Measurements from ENCODE around the gene ORAI3.
A peak's percentile ranks its signal among the peaks of the same experiment; 100 is the strongest.

ORAI3 gene

DNA sequence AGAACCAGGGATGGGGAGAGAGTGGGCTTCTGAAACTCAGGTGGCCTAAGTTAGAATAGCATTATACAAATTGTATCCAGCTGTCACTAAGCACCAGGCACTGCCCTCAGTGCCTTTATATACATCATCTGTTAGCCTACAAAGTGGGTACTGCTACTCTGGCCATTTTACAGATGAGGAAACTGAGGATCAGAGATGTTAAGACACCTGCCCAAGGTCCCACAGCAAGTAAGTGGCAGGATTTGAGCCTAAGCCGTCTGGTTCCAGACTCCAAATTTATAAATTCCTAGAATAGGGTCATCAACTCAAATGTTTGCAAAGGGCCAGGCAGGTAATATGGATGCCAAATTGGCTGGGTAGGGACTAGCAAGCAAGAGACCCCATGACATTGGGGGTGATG lies 2.3 kb downstream of the ORAI3 start:
- Histone ChIP-seq H3K79me2 (ENCODE audit: control insufficient read depth, insufficient read depth, low read length, poor library complexity) (peaks cover 2% of the 10 kb centered on the region), H2AFZ (ENCODE audit: insufficient read depth, low read length, poor library complexity) (no peak overlapping the region), H3K23ac (ENCODE audit: low read length) (no peak overlapping the region), H3K4me1 (ENCODE audit: control insufficient read depth in 1 of 2, insufficient read depth in 2 of 2, low read length in 2 of 2) (peaks cover 19 to 27% of the 10 kb centered on the region in 2 experiments), H3K27ac (ENCODE audit: low read depth, low read length) (no peak overlapping the region), H2AK5ac (ENCODE audit: low read length) (no peak overlapping the region), H3K18ac (ENCODE audit: low read length) (no peak overlapping the region), H3K79me1 (ENCODE audit: low read length) (peaks cover 15% of the 10 kb centered on the region), H4K12ac (ENCODE audit: low read depth, low read length) (no peak overlapping the region), H4K8ac (ENCODE audit: low read depth, low read length) (no peak overlapping the region), H3K14ac (ENCODE audit: low read length) (no peak overlapping the region), H3K9ac (ENCODE audit: low read length) (no peak overlapping the region), H3K36me3 (ENCODE audit: control insufficient read depth in 1 of 2, insufficient read depth in 2 of 2, low read length in 2 of 2) (peaks cover 14 to 16% of the 10 kb centered on the region in 2 experiments), H3K9me3 (ENCODE audit: insufficient read depth, low read depth, low read length) (no peaks in the 10 kb centered on the region), H4K91ac (ENCODE audit: low read depth, low read length) (no peak overlapping the region), H2BK5ac (ENCODE audit: low read depth, low read length, poor library complexity) (no peak overlapping the region), H3K4ac (ENCODE audit: low read depth, low read length) (no peak overlapping the region), H2BK12ac (ENCODE audit: low read length) (no peak overlapping the region), H2BK120ac (ENCODE audit: insufficient read depth, low read length, poor library complexity) (no peak overlapping the region), H3K27me3 (ENCODE audit: insufficient read depth, low read length) (no peaks in the 10 kb centered on the region), H3K4me3 (ENCODE audit: low read depth, low read length) (peak overlapping the region; percentile 39), H3K4me2 (ENCODE audit: low read length) (no peak overlapping the region)
- WGBS (ENCODE audit: extremely low coverage, insufficient coverage, insufficient read length) = no CpG with 5 or more reads among the region's 1 CpG
- DNase-seq = no peak

DNA sequence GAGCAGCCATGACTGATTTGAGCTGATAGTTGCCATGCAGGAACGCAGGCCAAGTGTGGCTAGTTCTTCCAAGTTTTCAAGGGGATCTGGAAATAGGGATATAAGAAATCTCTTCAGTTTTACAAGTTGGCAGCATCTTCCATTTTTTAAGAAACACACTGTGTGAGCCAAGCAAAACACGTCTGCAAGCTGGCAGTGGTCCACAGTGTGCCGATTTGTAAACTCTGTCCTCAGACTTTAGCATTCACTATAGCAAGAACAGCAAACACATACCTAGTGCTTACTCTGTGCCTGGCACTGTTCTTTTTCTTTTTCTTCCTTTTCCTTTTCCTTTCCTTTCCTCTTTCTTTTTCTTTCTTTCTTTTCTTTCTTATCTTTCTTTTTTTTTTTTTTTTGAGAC lies 2.9 kb downstream of the ORAI3 start:
- H3K4me2 ChIP-seq (ENCODE audit: low read length) = no peak overlapping the region
- no peak overlapping the region for H3K4ac ChIP-seq (ENCODE audit: low read depth, low read length)
- peaks cover 10% of the 10 kb centered on the region in 2 experiments for H3K36me3 ChIP-seq (ENCODE audit: control insufficient read depth in 1 of 2, insufficient read depth in 2 of 2, low read length in 2 of 2)
- H3K79me2 ChIP-seq (ENCODE audit: control insufficient read depth, insufficient read depth, low read length, poor library complexity) = peaks cover 2% of the 10 kb centered on the region
- no CpG with 5 or more reads among the region's 3 CpGs for WGBS (ENCODE audit: extremely low coverage, insufficient coverage, insufficient read length)
- H3K23ac ChIP-seq (ENCODE audit: low read length) = no peak overlapping the region
- peaks cover 15% of the 10 kb centered on the region for H3K79me1 ChIP-seq (ENCODE audit: low read length)
- H2BK5ac ChIP-seq (ENCODE audit: low read depth, low read length, poor library complexity) = no peak overlapping the region
- no peak overlapping the region for H4K8ac ChIP-seq (ENCODE audit: low read depth, low read length)
- H3K18ac ChIP-seq (ENCODE audit: low read length) = no peak overlapping the region
- no peak overlapping the region for H2AFZ ChIP-seq (ENCODE audit: insufficient read depth, low read length, poor library complexity)
- no peak overlapping the region for H4K12ac ChIP-seq (ENCODE audit: low read depth, low read length)
- no peak overlapping the region for H2BK120ac ChIP-seq (ENCODE audit: insufficient read depth, low read length, poor library complexity)
- no peak overlapping the region for H2BK12ac ChIP-seq (ENCODE audit: low read length)
- DNase-seq = no peak
- H3K4me1 ChIP-seq (ENCODE audit: control insufficient read depth in 1 of 2, insufficient read depth in 2 of 2, low read length in 2 of 2) = peaks cover 22 to 27% of the 10 kb centered on the region in 2 experiments
- H3K27ac ChIP-seq (ENCODE audit: low read depth, low read length) = no peak overlapping the region
- no peak overlapping the region for H3K4me3 ChIP-seq (ENCODE audit: low read depth, low read length)
- H4K91ac ChIP-seq (ENCODE audit: low read depth, low read length) = no peak overlapping the region
- no peak overlapping the region for H2AK5ac ChIP-seq (ENCODE audit: low read length)
- no peaks in the 10 kb centered on the region for H3K27me3 ChIP-seq (ENCODE audit: insufficient read depth, low read length)
- H3K14ac ChIP-seq (ENCODE audit: low read length) = no peak overlapping the region
- no peak overlapping the region for H3K9ac ChIP-seq (ENCODE audit: low read length)
- H3K9me3 ChIP-seq (ENCODE audit: insufficient read depth, low read depth, low read length) = no peaks in the 10 kb centered on the region

DNA sequence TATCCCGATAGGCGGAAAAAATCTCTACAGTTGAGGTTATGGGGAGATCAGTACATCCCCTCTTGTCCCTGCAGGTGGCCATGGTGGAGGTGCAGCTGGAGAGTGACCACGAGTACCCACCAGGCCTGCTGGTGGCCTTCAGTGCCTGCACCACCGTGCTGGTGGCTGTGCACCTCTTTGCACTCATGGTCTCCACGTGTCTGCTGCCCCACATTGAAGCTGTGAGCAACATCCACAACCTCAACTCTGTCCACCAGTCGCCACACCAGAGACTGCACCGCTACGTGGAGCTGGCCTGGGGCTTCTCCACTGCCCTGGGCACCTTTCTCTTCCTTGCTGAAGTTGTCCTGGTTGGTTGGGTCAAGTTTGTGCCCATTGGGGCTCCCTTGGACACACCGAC lies 4.2 kb downstream of the ORAI3 start:
- Histone ChIP-seq H3K36me3 (ENCODE audit: control insufficient read depth in 1 of 2, insufficient read depth in 2 of 2, low read length in 2 of 2) (no peaks in the 10 kb centered on the region), H3K79me1 (ENCODE audit: low read length) (peaks cover 19% of the 10 kb centered on the region), H3K4ac (ENCODE audit: low read depth, low read length) (no peak overlapping the region), H3K9me3 (ENCODE audit: insufficient read depth, low read depth, low read length) (no peaks in the 10 kb centered on the region), H2BK5ac (ENCODE audit: low read depth, low read length, poor library complexity) (no peak overlapping the region), H3K27me3 (ENCODE audit: insufficient read depth, low read length) (no peaks in the 10 kb centered on the region), H3K79me2 (ENCODE audit: control insufficient read depth, insufficient read depth, low read length, poor library complexity) (peaks cover 5% of the 10 kb centered on the region), H3K27ac (ENCODE audit: low read depth, low read length) (no peak overlapping the region), H3K23ac (ENCODE audit: low read length) (no peak overlapping the region), H3K4me2 (ENCODE audit: low read length) (no peak overlapping the region), H3K14ac (ENCODE audit: low read length) (no peak overlapping the region), H2AFZ (ENCODE audit: insufficient read depth, low read length, poor library complexity) (no peak overlapping the region), H4K12ac (ENCODE audit: low read depth, low read length) (no peak overlapping the region), H2BK120ac (ENCODE audit: insufficient read depth, low read length, poor library complexity) (no peak overlapping the region), H2BK12ac (ENCODE audit: low read length) (no peak overlapping the region), H3K4me1 (ENCODE audit: control insufficient read depth in 1 of 2, insufficient read depth in 2 of 2, low read length in 2 of 2) (peaks cover 19 to 23% of the 10 kb centered on the region in 2 experiments), H3K4me3 (ENCODE audit: low read depth, low read length) (no peak overlapping the region), H3K18ac (ENCODE audit: low read length) (no peak overlapping the region), H2AK5ac (ENCODE audit: low read length) (no peak overlapping the region), H4K8ac (ENCODE audit: low read depth, low read length) (no peak overlapping the region), H3K9ac (ENCODE audit: low read length) (no peak overlapping the region), H4K91ac (ENCODE audit: low read depth, low read length) (no peak overlapping the region)
- WGBS (ENCODE audit: extremely low coverage, insufficient coverage, insufficient read length) = no CpG with 5 or more reads among the region's 9 CpGs
- DNase-seq = no peak

DNA sequence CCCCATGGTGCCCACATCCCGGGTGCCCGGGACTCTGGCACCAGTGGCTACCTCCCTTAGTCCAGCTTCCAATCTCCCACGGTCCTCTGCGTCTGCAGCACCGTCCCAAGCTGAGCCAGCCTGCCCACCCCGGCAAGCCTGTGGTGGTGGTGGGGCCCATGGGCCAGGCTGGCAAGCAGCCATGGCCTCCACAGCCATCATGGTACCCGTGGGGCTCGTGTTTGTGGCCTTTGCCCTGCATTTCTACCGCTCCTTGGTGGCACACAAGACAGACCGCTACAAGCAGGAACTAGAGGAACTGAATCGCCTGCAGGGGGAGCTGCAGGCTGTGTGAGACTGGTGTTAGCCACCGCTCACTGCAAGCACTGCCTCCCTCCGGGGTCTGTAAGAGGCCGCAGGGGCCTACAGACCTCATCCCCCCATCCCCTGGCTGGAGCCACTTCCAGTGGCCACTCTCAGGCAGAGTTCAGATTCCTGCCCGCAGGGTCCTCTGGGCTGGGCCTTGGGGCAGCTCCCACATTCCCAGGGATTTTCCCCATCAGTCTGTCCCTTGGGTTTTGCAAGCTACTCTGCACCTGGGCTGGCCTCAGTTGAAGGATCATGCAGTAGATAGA lies 4.8 kb downstream of the ORAI3 start:
- no peak overlapping the region for H4K12ac ChIP-seq (ENCODE audit: low read depth, low read length)
- no peak overlapping the region for H3K4me2 ChIP-seq (ENCODE audit: low read length)
- peak overlapping the region; percentile 36 for H2AK5ac ChIP-seq (ENCODE audit: low read length)
- H4K8ac ChIP-seq (ENCODE audit: low read depth, low read length) = no peak overlapping the region
- H3K23ac ChIP-seq (ENCODE audit: low read length) = no peak overlapping the region
- H3K27ac ChIP-seq (ENCODE audit: low read depth, low read length) = no peak overlapping the region
- H3K79me1 ChIP-seq (ENCODE audit: low read length) = peaks cover 18% of the 10 kb centered on the region
- H2BK12ac ChIP-seq (ENCODE audit: low read length) = no peak overlapping the region
- DNase-seq = peak; percentile 58 to 77
- no peak overlapping the region for H4K91ac ChIP-seq (ENCODE audit: low read depth, low read length)
- no CpG with 5 or more reads among the region's 15 CpGs for WGBS (ENCODE audit: extremely low coverage, insufficient coverage, insufficient read length)
- no peak overlapping the region for H2BK5ac ChIP-seq (ENCODE audit: low read depth, low read length, poor library complexity)
- H3K79me2 ChIP-seq (ENCODE audit: control insufficient read depth, insufficient read depth, low read length, poor library complexity) = peaks cover 7% of the 10 kb centered on the region
- H3K4ac ChIP-seq (ENCODE audit: low read depth, low read length) = no peak overlapping the region
- H2AFZ ChIP-seq (ENCODE audit: insufficient read depth, low read length, poor library complexity) = no peak overlapping the region
- H3K4me3 ChIP-seq (ENCODE audit: low read depth, low read length) = no peak overlapping the region
- H3K14ac ChIP-seq (ENCODE audit: low read length) = no peak overlapping the region
- no peaks in the 10 kb centered on the region for H3K27me3 ChIP-seq (ENCODE audit: insufficient read depth, low read length)
- H3K9ac ChIP-seq (ENCODE audit: low read length) = no peak overlapping the region
- peaks cover 0 to under 1% of the 10 kb centered on the region in 2 experiments for H3K36me3 ChIP-seq (ENCODE audit: control insufficient read depth in 1 of 2, insufficient read depth in 2 of 2, low read length in 2 of 2)
- H2BK120ac ChIP-seq (ENCODE audit: insufficient read depth, low read length, poor library complexity) = no peak overlapping the region
- peaks cover 19 to 25% of the 10 kb centered on the region in 2 experiments for H3K4me1 ChIP-seq (ENCODE audit: control insufficient read depth in 1 of 2, insufficient read depth in 2 of 2, low read length in 2 of 2)
- H3K18ac ChIP-seq (ENCODE audit: low read length) = no peak overlapping the region
- no peaks in the 10 kb centered on the region for H3K9me3 ChIP-seq (ENCODE audit: insufficient read depth, low read depth, low read length)

Measured in trophoblast cell (in vitro differentiated cells and primary cell).